H1 (cell line): Measurements from ENCODE around the gene C17orf100. TPM values are rescaled to one million over a fixed set of nuclear protein-coding genes. Genes with fewer than 3 reads are reported as not detected.

Experiments
- CTCF ChIA-PET: fragments of 300-600 bp; sonication (Branson Sonifier 250); formaldehyde crosslinking; loops from one replicate; lab custom pipeline; 2021; ENCODE audit not compliant: partially characterized antibody; lab: Charles Lee
- POLR2A ChIA-PET: fragments of 300-600 bp; sonication (Branson Sonifier 250); formaldehyde crosslinking; loops from one replicate; lab custom pipeline; 2021; ENCODE audit warnings: inconsistent platforms; ENCODE audit not compliant: partially characterized antibody; lab: Charles Lee
- DNase-seq, 2 experiments: peaks; one replicate each; pipeline versions ENCODE4 v3.0.0 to v3.0.0-alpha.2; 2010 to 2022; ENCODE audit warnings: low spot score in 2 of 2, low read depth in 1 of 2, mixed read lengths in 1 of 2
- FAIRE-seq: peaks from 2 replicates; lab custom pipeline; 2011; peaks lifted over from hg19 to GRCh38; lab: Jason Lieb, UNC
- H2AFZ ChIP-seq: 2 replicates; pipeline ENCODE4 v1.8.1; 2012; ENCODE audit warnings: low read length, inconsistent platforms
- H2AK5ac ChIP-seq: 2 replicates; pipeline ENCODE4 v1.6.1; 2013; ENCODE audit warnings: low read depth, low read length
- H2BK120ac ChIP-seq: replicated peaks from 2 replicates; pipeline ENCODE3; 2013; ENCODE audit warnings: low read depth, low read length, inconsistent platforms
- H2BK12ac ChIP-seq: 2 replicates; pipeline ENCODE4 v1.6.1; 2013; ENCODE audit warnings: low read depth, low read length
- H2BK15ac ChIP-seq: 2 replicates; pipeline ENCODE4 v1.6.1; 2013; ENCODE audit warnings: low read length
- H2BK20ac ChIP-seq: 2 replicates; pipeline ENCODE4 v1.6.1; 2013; ENCODE audit warnings: low read length
- H2BK5ac ChIP-seq: 2 replicates; pipeline ENCODE4 v1.6.1; 2013; ENCODE audit warnings: low read depth, low read length
- H3K14ac ChIP-seq: 2 replicates; pipeline ENCODE4 v1.6.1; 2013; ENCODE audit warnings: inconsistent platforms; ENCODE audit not compliant: insufficient read length
- H3K18ac ChIP-seq: 2 replicates; pipeline ENCODE4 v1.6.1; 2013; ENCODE audit warnings: low read length; ENCODE audit errors: extremely low read depth
- H3K23ac ChIP-seq: 2 replicates; pipeline ENCODE4 v1.6.1; 2013; ENCODE audit warnings: inconsistent platforms; ENCODE audit not compliant: insufficient read length
- H3K23me2 ChIP-seq: 2 replicates; pipeline ENCODE4 v1.6.1; 2013; ENCODE audit warnings: low read depth, low read length
- H3K27ac ChIP-seq: 2 replicates; pipeline ENCODE4 v1.6.1; 2011; ENCODE audit warnings: low read depth, low read length, inconsistent platforms
- H3K27me3 ChIP-seq, 4 experiments: replicated peaks in 1 of 4; 1 replicate in 1 of 4; 2 replicates in 3 of 4; pipeline versions ENCODE4 v1.6.1 to v1.8.1; 2011 to 2013; ENCODE audit warnings: low read length in 3 of 4, mild to moderate bottlenecking in 3 of 4, inconsistent platforms in 2 of 4, mixed read lengths in 2 of 4, moderate library complexity in 1 of 4; ENCODE audit not compliant: control insufficient read depth in 3 of 4, insufficient read depth in 3 of 4; ENCODE audit errors: extremely low read depth in 1 of 4
- H3K36me3 ChIP-seq, 4 experiments: 2 replicates each; pipeline versions ENCODE4 v1.6.1 to v1.8.1; 2011 to 2013; ENCODE audit warnings: mild to moderate bottlenecking in 4 of 4, low read length in 3 of 4, moderate library complexity in 2 of 4, control low read depth in 1 of 4, inconsistent platforms in 1 of 4; ENCODE audit not compliant: insufficient read depth in 4 of 4, control insufficient read depth in 2 of 4
- H3K4ac ChIP-seq: replicated peaks from 2 replicates; pipeline ENCODE3; 2013; ENCODE audit warnings: low read length, low read depth, mixed read lengths, inconsistent platforms; ENCODE audit not compliant: insufficient read length
- H3K4me1 ChIP-seq, 4 experiments: replicated peaks in 1 of 4; 1 replicate in 1 of 4; 2 replicates in 3 of 4; pipeline versions ENCODE4 v1.6.1 to v1.8.1; 2011 to 2013; ENCODE audit warnings: low read length in 3 of 4, inconsistent platforms in 2 of 4, mixed read lengths in 1 of 4; ENCODE audit not compliant: insufficient read depth in 4 of 4, control insufficient read depth in 3 of 4
- H3K4me2 ChIP-seq, 2 experiments: 2 replicates each; pipeline versions ENCODE4 v1.6.1 to v1.8.1; 2011 to 2013; ENCODE audit warnings: low read depth in 2 of 2, low read length in 2 of 2, control low read depth in 1 of 2, inconsistent platforms in 1 of 2, mild to moderate bottlenecking in 1 of 2; ENCODE audit not compliant: insufficient read depth in 1 of 2
- H3K4me3 ChIP-seq, 4 experiments: fragments of 200-600, 300-600 bp in 1 of 4; sonication (generic), shearing (Covaris generic), sonication (Bioruptor Twin) in 1 of 4; 2 replicates each; pipeline versions ENCODE4 v1.5.1 to v1.8.1; 2011 to 2016; ENCODE audit warnings: low read length in 4 of 4, low read depth in 3 of 4, control low read depth in 2 of 4, inconsistent platforms in 2 of 4, mild to moderate bottlenecking in 2 of 4, mixed read lengths in 1 of 4, moderate library complexity in 1 of 4; ENCODE audit not compliant: insufficient read depth in 2 of 4; ENCODE audit errors: extremely low read depth in 1 of 4
- H3K56ac ChIP-seq: replicated peaks from 2 replicates; pipeline ENCODE3; 2013; ENCODE audit warnings: low read depth, mild to moderate bottlenecking, mixed read lengths, low read length, inconsistent platforms; ENCODE audit not compliant: insufficient read length
- H3K79me1 ChIP-seq: 2 replicates; pipeline ENCODE4 v1.6.1; 2013; ENCODE audit warnings: low read depth, low read length, control low read depth
- H3K79me2 ChIP-seq, 2 experiments: 2 replicates each; pipeline versions ENCODE4 v1.6.1 to v1.8.1; 2012 to 2013; ENCODE audit warnings: low read length in 2 of 2, mild to moderate bottlenecking in 2 of 2, inconsistent platforms in 1 of 2; ENCODE audit not compliant: insufficient read depth in 2 of 2, control insufficient read depth in 1 of 2
- H3K9ac ChIP-seq, 4 experiments: replicated peaks in 1 of 4; 1 replicate in 1 of 4; 2 replicates in 3 of 4; pipeline versions ENCODE4 v1.6.1 to v1.8.1; 2011 to 2013; ENCODE audit warnings: low read depth in 3 of 4, low read length in 3 of 4, control low read depth in 2 of 4, mild to moderate bottlenecking in 2 of 4, moderate library complexity in 2 of 4, inconsistent platforms in 1 of 4; ENCODE audit errors: extremely low read depth in 1 of 4
- H3K9me3 ChIP-seq, 2 experiments: 2 replicates each; pipeline versions ENCODE4 v1.6.1 to v1.8.1; 2012 to 2013; ENCODE audit warnings: mild to moderate bottlenecking in 2 of 2, moderate library complexity in 2 of 2, control low read depth in 1 of 2, inconsistent platforms in 1 of 2, low read depth in 1 of 2, low read length in 1 of 2, mixed read lengths in 1 of 2; ENCODE audit not compliant: insufficient read depth in 2 of 2
- H4K20me1 ChIP-seq, 2 experiments: replicated peaks in 1 of 2; 2 replicates each; pipeline versions ENCODE3 to v1.8.1; 2011 to 2013; ENCODE audit warnings: inconsistent platforms in 2 of 2, low read length in 2 of 2, mild to moderate bottlenecking in 1 of 2; ENCODE audit not compliant: insufficient read depth in 2 of 2, control insufficient read depth in 1 of 2
- H4K5ac ChIP-seq: 2 replicates; pipeline ENCODE4 v1.6.1; 2013; ENCODE audit warnings: low read length, low read depth, mixed read lengths, inconsistent platforms; ENCODE audit not compliant: insufficient read length
- H4K8ac ChIP-seq: 2 replicates; pipeline ENCODE4 v1.8.0; 2013; ENCODE audit warnings: mild to moderate bottlenecking, moderate library complexity, low read length, inconsistent platforms; ENCODE audit not compliant: insufficient read depth; ENCODE audit errors: extremely low read depth
- H4K91ac ChIP-seq: replicated peaks from 2 replicates; pipeline ENCODE3; 2013; ENCODE audit warnings: low read length, mixed read lengths, inconsistent platforms; ENCODE audit not compliant: insufficient read length
- BACH1 ChIP-seq: IDR thresholded peaks from 2 replicates; pipeline ENCODE4 v1.6.1; 2012; ENCODE audit warnings: low read length, improper control_type of control experiment
- GTF2F1 ChIP-seq: IDR thresholded peaks from 2 replicates; pipeline ENCODE4 v1.6.1; 2012; ENCODE audit warnings: low read depth, low read length, improper control_type of control experiment, borderline replicate concordance
- MAFK ChIP-seq: IDR thresholded peaks from 2 replicates; pipeline ENCODE4 v1.6.1; 2012; ENCODE audit warnings: low read depth, mild to moderate bottlenecking, improper control_type of control experiment, low read length
- RBBP5 ChIP-seq: IDR thresholded peaks from 2 replicates; pipeline ENCODE4 v1.7.1; 2012; ENCODE audit warnings: low read depth, mild to moderate bottlenecking, inconsistent platforms, low read length, moderate library complexity, borderline replicate concordance
- SRF ChIP-seq: IDR thresholded peaks from 2 replicates; pipeline ENCODE4 v1.6.1; 2011; ENCODE audit warnings: mild to moderate bottlenecking, low read depth, low read length, moderate library complexity
- TEAD4 ChIP-seq: IDR thresholded peaks from 2 replicates; pipeline ENCODE4 v1.6.1; 2012; ENCODE audit warnings: low read depth, low read length, inconsistent platforms, mixed read lengths
- YY1 ChIP-seq: IDR thresholded peaks from 2 replicates; pipeline ENCODE4 v1.6.1; 2011; ENCODE audit warnings: low read depth, mild to moderate bottlenecking, low read length
- whole genome bisulfite sequencing, 2 experiments: shearing (Covaris generic) in 1 of 2; methylation state at CpG; one replicate each; pipeline versions ENCODE4 v1.1.6 to v1.1.7; 2013 to 2015; ENCODE audit warnings: low lambda C conversion rate in 2 of 2, mixed read lengths in 2 of 2, inconsistent platforms in 1 of 2, low coverage in 1 of 2, missing lambda C conversion rate in 1 of 2; ENCODE audit not compliant: insufficient replicate concordance in 2 of 2, insufficient coverage in 1 of 2, insufficient read length in 1 of 2; ENCODE audit errors: extremely low coverage in 1 of 2, missing lambda C conversion rate in 1 of 2; 5-methylcytosine and 5-hydroxymethylcytosine counted together
- polyA plus RNA-seq, 7 experiments: library from polyadenylated mRNA; depleted of rRNA in 3 of 7; stranded (reverse) in 5 of 7; unstranded in 2 of 7; fragments of >200 nt in 5 of 7; fragments of 200-250 nt in 2 of 7; gene quantifications; 1 replicate in 5 of 7; 2 replicates in 1 of 7; 4 replicates in 1 of 7; pipeline versions ENCODE4 v1.2.1 to v1.2.3, GENCODE V29; 2011 to 2013; ENCODE audit warnings: missing spikeins in 2 of 7, mixed read lengths in 2 of 7
- total RNA-seq: library from RNA; stranded (reverse); fragmentation: NEBNext Ultra II Directional; extraction: Animal tissue kit (Norgen Biotek cat#: 25700); gene quantifications from 2 replicates; pipeline ENCODE4 v1.2.1, GENCODE V29; 2021
- TF ChIP-seq, protein P1 (sequence below), 3 experiments: IDR thresholded peaks; 1 replicate in 2 of 3; 2 replicates in 1 of 3; pipeline versions ENCODE4 v1.5.1 to v1.6.1; 2011; ENCODE audit warnings: low read length in 3 of 3, mild to moderate bottlenecking in 3 of 3, inconsistent platforms in 2 of 3, low read depth in 1 of 3, moderate library complexity in 1 of 3; ENCODE audit not compliant: insufficient read depth in 1 of 3; ENCODE audit errors: control extremely low read depth in 1 of 3

Gene C17orf100
- total and polyA plus RNA-seq, 2 of the 8 experiments (the other 6 are each of a cell fraction or from before 2014, with no cell fraction given), result 2.1 to 2.8 TPM

DNA sequence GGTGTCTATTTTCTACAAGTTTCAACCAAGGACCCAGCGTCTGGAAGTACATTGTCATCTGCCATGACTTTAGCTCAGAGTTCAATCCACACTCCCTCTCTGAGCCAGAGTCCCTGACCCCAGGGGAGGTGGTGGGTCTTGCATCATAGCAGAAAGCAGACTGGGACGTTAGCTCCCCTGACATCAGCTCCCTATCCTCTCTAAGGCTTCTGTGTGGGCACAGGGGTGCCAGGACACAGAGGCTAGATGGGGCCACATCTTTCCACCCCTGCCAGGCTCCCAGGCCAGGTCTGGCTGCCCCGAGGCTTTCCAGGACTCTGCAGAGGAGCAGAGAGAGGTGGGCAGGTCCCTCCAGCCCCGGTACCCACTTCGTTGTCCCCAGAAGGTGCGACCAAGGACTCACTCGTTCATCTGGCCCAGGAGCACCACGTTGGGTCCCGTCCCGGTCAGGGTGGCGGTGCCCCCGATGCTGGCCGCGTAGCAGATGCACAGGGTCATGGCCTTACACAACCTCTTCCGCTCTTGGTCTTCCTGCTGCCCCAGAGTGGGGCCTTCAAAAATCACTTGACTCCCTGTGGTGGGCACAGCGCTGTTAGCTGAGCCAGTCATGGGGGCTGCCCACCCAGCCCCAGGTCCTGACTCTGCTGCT lies 51.1 kb downstream of the C17orf100 start:
- no peak overlapping the region for H3K18ac ChIP-seq
- no peaks in the 10 kb centered on the region for H4K20me1 ChIP-seq
- POLR2A ChIA-PET, result interaction anchor here (0.7 to 1.4 kb wide), 2 partner anchors 10 to 11 kb away, joined by 3 to 5 read pairs; partner anchors contain the start of gene SLC13A5
- H3K14ac ChIP-seq, result no peak overlapping the region
- no peak overlapping the region for H2BK5ac ChIP-seq
- CTCF ChIA-PET, result interaction anchor here (0.7 to 5.8 kb wide), 16 partner anchors 10 to 151 kb away, joined by 3 to 72 read pairs (median 6); partner anchors contain the start of gene SLC13A5
- no peaks in the 10 kb centered on the region for H3K79me1 ChIP-seq
- no peaks in the 10 kb centered on the region; a peak in 1 of 7 replicates for H3K4me1 ChIP-seq
- no peak for FAIRE-seq
- TF ChIP-seq, protein P1, sequence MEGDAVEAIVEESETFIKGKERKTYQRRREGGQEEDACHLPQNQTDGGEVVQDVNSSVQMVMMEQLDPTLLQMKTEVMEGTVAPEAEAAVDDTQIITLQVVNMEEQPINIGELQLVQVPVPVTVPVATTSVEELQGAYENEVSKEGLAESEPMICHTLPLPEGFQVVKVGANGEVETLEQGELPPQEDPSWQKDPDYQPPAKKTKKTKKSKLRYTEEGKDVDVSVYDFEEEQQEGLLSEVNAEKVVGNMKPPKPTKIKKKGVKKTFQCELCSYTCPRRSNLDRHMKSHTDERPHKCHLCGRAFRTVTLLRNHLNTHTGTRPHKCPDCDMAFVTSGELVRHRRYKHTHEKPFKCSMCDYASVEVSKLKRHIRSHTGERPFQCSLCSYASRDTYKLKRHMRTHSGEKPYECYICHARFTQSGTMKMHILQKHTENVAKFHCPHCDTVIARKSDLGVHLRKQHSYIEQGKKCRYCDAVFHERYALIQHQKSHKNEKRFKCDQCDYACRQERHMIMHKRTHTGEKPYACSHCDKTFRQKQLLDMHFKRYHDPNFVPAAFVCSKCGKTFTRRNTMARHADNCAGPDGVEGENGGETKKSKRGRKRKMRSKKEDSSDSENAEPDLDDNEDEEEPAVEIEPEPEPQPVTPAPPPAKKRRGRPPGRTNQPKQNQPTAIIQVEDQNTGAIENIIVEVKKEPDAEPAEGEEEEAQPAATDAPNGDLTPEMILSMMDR (IDR thresholded peaks at IDR 0.05; ENCODE audit: control extremely low read depth in 1 of 3, insufficient read depth in 1 of 3, low read depth in 1 of 3, low read length in 3 of 3), result no peak
- no peak for TF ChIP-seq YY1
- TF ChIP-seq TEAD4, result no peak
- no peak for TF ChIP-seq BACH1
- TF ChIP-seq GTF2F1, result no peak
- no peak for TF ChIP-seq MAFK
- no peak for TF ChIP-seq RBBP5
- TF ChIP-seq SRF, result no peak
- no peak overlapping the region for H3K4me3 ChIP-seq
- no peak overlapping the region for H2BK20ac ChIP-seq
- H2AFZ ChIP-seq, result no peak overlapping the region
- H2BK120ac ChIP-seq, result no peak overlapping the region
- H3K23me2 ChIP-seq, result no peaks in the 10 kb centered on the region
- no peaks in the 10 kb centered on the region for H3K9me3 ChIP-seq
- no peak overlapping the region; the same call in 1 of the 2 replicates for H2BK15ac ChIP-seq
- H3K79me2 ChIP-seq, result no peaks in the 10 kb centered on the region
- no peaks in the 10 kb centered on the region; a peak in 2 of 7 replicates for H3K27me3 ChIP-seq
- H3K4ac ChIP-seq, result no peak overlapping the region
- H4K8ac ChIP-seq, result no peak overlapping the region
- no peak for DNase-seq
- no peak overlapping the region for H4K91ac ChIP-seq
- no peak overlapping the region for H3K23ac ChIP-seq
- 90% methylated on average over 16 of the region's 16 CpGs; no CpG with 5 or more reads in 1 of the 2 experiments for WGBS, 2 experiments
- H4K5ac ChIP-seq, result no peak overlapping the region
- H2BK12ac ChIP-seq, result no peak overlapping the region
- H3K56ac ChIP-seq, result no peak overlapping the region
- no peak overlapping the region for H3K4me2 ChIP-seq
- H3K36me3 ChIP-seq, result no peaks in the 10 kb centered on the region
- no peak overlapping the region for H3K27ac ChIP-seq
- H3K9ac ChIP-seq, result no peak overlapping the region
- H2AK5ac ChIP-seq, result no peak overlapping the region
